SK-N-MC (cell line): ENCODE data around the gene RTL10.
"Not testable (repeated sequence)": the region's sequence is repeated elsewhere in the genome, so short reads cannot be mapped to it uniquely, and the experiment has no call there.

Experiments
- EZH2 ChIP-seq: fragments of 200-600 bp; sonication (generic); IDR thresholded peaks from one replicate; pipeline ENCODE4 v1.6.1; 2017; ENCODE audit warnings: antibody characterized with exemption
- POLR2AphosphoS5 ChIP-seq: IDR thresholded peaks from 2 replicates; pipeline ENCODE4 v1.6.1; 2012; ENCODE audit warnings: mild to moderate bottlenecking, low read depth, low read length, borderline replicate concordance

DNA sequence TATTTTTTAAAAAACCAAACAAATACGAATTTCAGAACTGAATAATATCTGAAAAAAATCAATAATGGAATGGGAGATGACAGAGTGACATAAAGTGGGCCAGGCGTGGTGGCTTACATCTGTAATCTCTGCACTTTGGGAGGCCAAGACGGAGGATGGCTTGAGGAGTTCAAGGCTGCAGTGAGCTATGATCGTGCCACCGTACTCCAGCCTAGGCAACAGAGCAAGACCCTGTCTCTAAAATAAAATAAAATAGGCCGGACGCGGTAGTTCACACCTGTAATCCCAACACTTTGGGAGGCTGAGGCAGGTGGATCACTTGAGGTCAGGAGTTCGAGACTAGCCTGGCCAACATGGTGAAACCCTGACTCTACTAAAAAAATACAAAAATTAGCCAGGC is 21.3 kb downstream of the RTL10 start:
- TF ChIP-seq POLR2AphosphoS5, EZH2: not testable (repeated sequence)
